Measurements from ENCODE around the gene STEAP3.

The STEAP3 gene

GRCh38 chr2:119196301-119197125, 27.1 kb upstream of the STEAP3 start:
- no peak overlapping the region for H3K4me3 ChIP-seq (ENCODE audit: low read depth, low read length)
- TF ChIP-seq CTCF (IDR thresholded peaks at IDR 0.05; ENCODE audit: insufficient read depth, low read length, missing control alignments): no peak
- no peak for DNase-seq (ENCODE audit: low read depth, low spot score)
- ChIA-PET CTCF (no interaction called here), POLR2A (interaction anchor here (0.7 kb wide), 1 partner anchor 63 kb away, joined by 3 read pairs; no protein-coding TSS in a partner anchor)

GRCh38 chr2:119197126-119197405, 26.6 kb upstream of the STEAP3 start:
- CTCF ChIA-PET: interaction anchor here (1.4 kb wide), 1 partner anchor 68 kb away, joined by 3 read pairs; no protein-coding TSS in a partner anchor

GRCh38 chr2:119197529-119198239, 25.9 kb upstream of the STEAP3 start:
- H3K4me3 ChIP-seq (ENCODE audit: low read depth, low read length): no peak overlapping the region
- no peak for DNase-seq (ENCODE audit: low read depth, low spot score)
- ChIA-PET CTCF (interaction anchor here (0.9 to 1.5 kb wide), 4 partner anchors 21 to 94 kb away, joined by 3 to 4 read pairs (median 3); no protein-coding TSS in a partner anchor), POLR2A (interaction anchor here (0.8 kb wide), 1 partner anchor 28 kb away, joined by 3 read pairs; no protein-coding TSS in a partner anchor)
- no peak for TF ChIP-seq CTCF (IDR thresholded peaks at IDR 0.05; ENCODE audit: insufficient read depth, low read length, missing control alignments)

More at GRCh38 chr2:119197126-119197405, 26.6 kb upstream of the STEAP3 start:
- TF ChIP-seq CTCF (IDR thresholded peaks at IDR 0.05; ENCODE audit: insufficient read depth, low read length, missing control alignments): no peak
- POLR2A ChIA-PET: no interaction called here
- no peak overlapping the region for H3K4me3 ChIP-seq (ENCODE audit: low read depth, low read length)
- DNase-seq (ENCODE audit: low read depth, low spot score): no peak

GRCh38 chr2:119198240-119198840, 25.3 kb upstream of the STEAP3 start:
- DNase-seq (ENCODE audit: low read depth, low spot score): peak; percentile 7
- POLR2A ChIA-PET: interaction anchor here (0.8 kb wide), 1 partner anchor 28 kb away, joined by 3 read pairs; no protein-coding TSS in a partner anchor

DNA sequence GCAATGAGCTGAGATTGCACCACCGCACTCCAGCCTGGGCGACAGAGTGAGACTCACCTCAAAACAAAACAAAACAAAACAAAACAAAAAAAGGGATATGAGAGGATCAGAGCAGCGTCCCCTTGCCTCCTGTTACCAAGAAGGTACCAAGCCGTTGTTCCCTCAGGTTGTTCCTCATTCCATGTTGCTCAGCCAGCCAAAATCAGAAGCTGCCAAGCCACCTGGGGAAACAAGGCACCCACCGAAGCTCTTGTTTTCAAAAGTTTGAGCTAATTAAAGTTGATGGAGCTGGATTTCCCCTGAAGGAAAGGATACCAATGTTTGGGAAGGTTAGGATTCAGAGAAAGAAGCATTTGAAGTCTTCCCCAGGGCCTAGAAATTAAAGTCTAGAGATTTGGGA, 21.8 kb upstream of the STEAP3 start:
- POLR2A ChIA-PET: no interaction called here
- CTCF ChIA-PET: interaction anchor here (0.6 to 1.1 kb wide), 2 partner anchors 10 to 30 kb away, joined by 3 read pairs; no protein-coding TSS in a partner anchor

More at GRCh38 chr2:119198240-119198840, 25.3 kb upstream of the STEAP3 start:
- no peak overlapping the region for H3K4me3 ChIP-seq (ENCODE audit: low read depth, low read length)
- CTCF ChIA-PET: interaction anchor here (0.9 to 1.5 kb wide), 4 partner anchors 21 to 93 kb away, joined by 3 to 4 read pairs (median 3); no protein-coding TSS in a partner anchor
- TF ChIP-seq CTCF (IDR thresholded peaks at IDR 0.05; ENCODE audit: insufficient read depth, low read length, missing control alignments): no peak

More for the DNA sequence above, 21.8 kb upstream of the STEAP3 start:
- no peak for DNase-seq (ENCODE audit: low read depth, low spot score)
- no peak overlapping the region for H3K4me3 ChIP-seq (ENCODE audit: low read depth, low read length)
- no peak for TF ChIP-seq CTCF (IDR thresholded peaks at IDR 0.05; ENCODE audit: insufficient read depth, low read length, missing control alignments)

All from AG04449 (cell line).